HG03342 (cell line): ENCODE measurements around the gene PDIK1L.

ENCODE experiments used
- ATAC-seq: cut with Tn5 transposase; IDR thresholded peaks from one replicate; pipeline ENCODE4 v1.9.1; 2021; ENCODE audit warnings: mild to moderate bottlenecking, moderate library complexity; ENCODE audit not compliant: unreplicated experiment

PDIK1L gene

GRCh38 chr1:26111530-26112406, at the start of gene PDIK1L:
TSS of gene PDIK1L (plus strand) at chr1:26111824. CDS start at chr1:26114309, 2,485 bp downstream.
- peak; percentile 70 for ATAC-seq

GRCh38 chr1:26064553-26064952, 47.1 kb upstream of the PDIK1L start:
- no peak for ATAC-seq

GRCh38 chr1:26066160-26066559, 45.5 kb upstream of the PDIK1L start:
- ATAC-seq: no peak

GRCh38 chr1:26066857-26067256, 44.8 kb upstream of the PDIK1L start:
- no peak for ATAC-seq

GRCh38 chr1:26067432-26067911, 44.2 kb upstream of the PDIK1L start, which contains the start of gene TRIM63:
TSS of gene TRIM63 (minus strand) at chr1:26067630. CDS start at chr1:26067494, 136 bp downstream.
- no peak for ATAC-seq

- no peak for ATAC-seq
Observed at GRCh38 chr1:26069941-26070295, 41.7 kb upstream of the PDIK1L start.

- ATAC-seq: no peak
Observed at GRCh38 chr1:26070296-26070962, 41.2 kb upstream of the PDIK1L start.

GRCh38 chr1:26070963-26071342, 40.7 kb upstream of the PDIK1L start:
- ATAC-seq: no peak

- no peak for ATAC-seq
Observed at GRCh38 chr1:26072305-26072704, 39.3 kb upstream of the PDIK1L start.

GRCh38 chr1:26075421-26076144, 36.0 kb upstream of the PDIK1L start:
- ATAC-seq: no peak

- no peak for ATAC-seq
Observed at GRCh38 chr1:26077524-26077923, 34.1 kb upstream of the PDIK1L start.

GRCh38 chr1:26078286-26079177, 33.1 kb upstream of the PDIK1L start:
- no peak for ATAC-seq

- no peak for ATAC-seq
Observed at GRCh38 chr1:26079178-26079563, 32.5 kb upstream of the PDIK1L start.

- no peak for ATAC-seq
Observed at GRCh38 chr1:26079960-26080814, 31.4 kb upstream of the PDIK1L start.

- ATAC-seq: no peak
Observed at GRCh38 chr1:26081267-26082019, 30.2 kb upstream of the PDIK1L start.

GRCh38 chr1:26082020-26082350, 29.6 kb upstream of the PDIK1L start:
- no peak for ATAC-seq

- ATAC-seq: no peak
Observed at GRCh38 chr1:26083208-26083607, 28.4 kb upstream of the PDIK1L start.

GRCh38 chr1:26084091-26084561, 27.5 kb upstream of the PDIK1L start:
- ATAC-seq: no peak

GRCh38 chr1:26084844-26085243, 26.8 kb upstream of the PDIK1L start:
- ATAC-seq: no peak
